Measurements from ENCODE around the gene NEURL1B.

GRCh38 chr5:172594431-172594830 lies 46.6 kb upstream of the NEURL1B start:
- TF ChIP-seq, protein P1, sequence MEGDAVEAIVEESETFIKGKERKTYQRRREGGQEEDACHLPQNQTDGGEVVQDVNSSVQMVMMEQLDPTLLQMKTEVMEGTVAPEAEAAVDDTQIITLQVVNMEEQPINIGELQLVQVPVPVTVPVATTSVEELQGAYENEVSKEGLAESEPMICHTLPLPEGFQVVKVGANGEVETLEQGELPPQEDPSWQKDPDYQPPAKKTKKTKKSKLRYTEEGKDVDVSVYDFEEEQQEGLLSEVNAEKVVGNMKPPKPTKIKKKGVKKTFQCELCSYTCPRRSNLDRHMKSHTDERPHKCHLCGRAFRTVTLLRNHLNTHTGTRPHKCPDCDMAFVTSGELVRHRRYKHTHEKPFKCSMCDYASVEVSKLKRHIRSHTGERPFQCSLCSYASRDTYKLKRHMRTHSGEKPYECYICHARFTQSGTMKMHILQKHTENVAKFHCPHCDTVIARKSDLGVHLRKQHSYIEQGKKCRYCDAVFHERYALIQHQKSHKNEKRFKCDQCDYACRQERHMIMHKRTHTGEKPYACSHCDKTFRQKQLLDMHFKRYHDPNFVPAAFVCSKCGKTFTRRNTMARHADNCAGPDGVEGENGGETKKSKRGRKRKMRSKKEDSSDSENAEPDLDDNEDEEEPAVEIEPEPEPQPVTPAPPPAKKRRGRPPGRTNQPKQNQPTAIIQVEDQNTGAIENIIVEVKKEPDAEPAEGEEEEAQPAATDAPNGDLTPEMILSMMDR (IDR thresholded peaks at IDR 0.05; ENCODE audit: poor library complexity, severe bottlenecking), result no peak
- TF ChIP-seq TAF1 (IDR thresholded peaks at IDR 0.05; ENCODE audit: low read depth) (no peak), POLR2AphosphoS5 (IDR thresholded peaks at IDR 0.05) (no peak), EP300 (conservative IDR thresholded peaks at IDR 0.05; ENCODE audit: poor library complexity, severe bottlenecking) (no peak), EZH2 (IDR thresholded peaks at IDR 0.05; ENCODE audit: borderline replicate concordance, insufficient read depth, low read length, poor library complexity, severe bottlenecking) (no peak), SMC3 (conservative IDR thresholded peaks at IDR 0.05; ENCODE audit: poor library complexity) (no peak)
- TF ChIP-seq, protein P2, sequence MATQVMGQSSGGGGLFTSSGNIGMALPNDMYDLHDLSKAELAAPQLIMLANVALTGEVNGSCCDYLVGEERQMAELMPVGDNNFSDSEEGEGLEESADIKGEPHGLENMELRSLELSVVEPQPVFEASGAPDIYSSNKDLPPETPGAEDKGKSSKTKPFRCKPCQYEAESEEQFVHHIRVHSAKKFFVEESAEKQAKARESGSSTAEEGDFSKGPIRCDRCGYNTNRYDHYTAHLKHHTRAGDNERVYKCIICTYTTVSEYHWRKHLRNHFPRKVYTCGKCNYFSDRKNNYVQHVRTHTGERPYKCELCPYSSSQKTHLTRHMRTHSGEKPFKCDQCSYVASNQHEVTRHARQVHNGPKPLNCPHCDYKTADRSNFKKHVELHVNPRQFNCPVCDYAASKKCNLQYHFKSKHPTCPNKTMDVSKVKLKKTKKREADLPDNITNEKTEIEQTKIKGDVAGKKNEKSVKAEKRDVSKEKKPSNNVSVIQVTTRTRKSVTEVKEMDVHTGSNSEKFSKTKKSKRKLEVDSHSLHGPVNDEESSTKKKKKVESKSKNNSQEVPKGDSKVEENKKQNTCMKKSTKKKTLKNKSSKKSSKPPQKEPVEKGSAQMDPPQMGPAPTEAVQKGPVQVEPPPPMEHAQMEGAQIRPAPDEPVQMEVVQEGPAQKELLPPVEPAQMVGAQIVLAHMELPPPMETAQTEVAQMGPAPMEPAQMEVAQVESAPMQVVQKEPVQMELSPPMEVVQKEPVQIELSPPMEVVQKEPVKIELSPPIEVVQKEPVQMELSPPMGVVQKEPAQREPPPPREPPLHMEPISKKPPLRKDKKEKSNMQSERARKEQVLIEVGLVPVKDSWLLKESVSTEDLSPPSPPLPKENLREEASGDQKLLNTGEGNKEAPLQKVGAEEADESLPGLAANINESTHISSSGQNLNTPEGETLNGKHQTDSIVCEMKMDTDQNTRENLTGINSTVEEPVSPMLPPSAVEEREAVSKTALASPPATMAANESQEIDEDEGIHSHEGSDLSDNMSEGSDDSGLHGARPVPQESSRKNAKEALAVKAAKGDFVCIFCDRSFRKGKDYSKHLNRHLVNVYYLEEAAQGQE (IDR thresholded peaks at IDR 0.05; ENCODE audit: borderline replicate concordance), result no peak
